GM21737 (cell line): ENCODE measurements around the gene RASA4B.
"Not testable (repeated sequence)": the region's sequence is repeated elsewhere in the genome, so short reads cannot be mapped to it uniquely, and the experiment has no call there.

ENCODE experiments used
- ATAC-seq: cut with Tn5 transposase; IDR thresholded peaks from one replicate; pipeline ENCODE4 v1.9.1; 2021; ENCODE audit warnings: mild to moderate bottlenecking, moderate library complexity; ENCODE audit not compliant: unreplicated experiment

Gene RASA4B

DNA sequence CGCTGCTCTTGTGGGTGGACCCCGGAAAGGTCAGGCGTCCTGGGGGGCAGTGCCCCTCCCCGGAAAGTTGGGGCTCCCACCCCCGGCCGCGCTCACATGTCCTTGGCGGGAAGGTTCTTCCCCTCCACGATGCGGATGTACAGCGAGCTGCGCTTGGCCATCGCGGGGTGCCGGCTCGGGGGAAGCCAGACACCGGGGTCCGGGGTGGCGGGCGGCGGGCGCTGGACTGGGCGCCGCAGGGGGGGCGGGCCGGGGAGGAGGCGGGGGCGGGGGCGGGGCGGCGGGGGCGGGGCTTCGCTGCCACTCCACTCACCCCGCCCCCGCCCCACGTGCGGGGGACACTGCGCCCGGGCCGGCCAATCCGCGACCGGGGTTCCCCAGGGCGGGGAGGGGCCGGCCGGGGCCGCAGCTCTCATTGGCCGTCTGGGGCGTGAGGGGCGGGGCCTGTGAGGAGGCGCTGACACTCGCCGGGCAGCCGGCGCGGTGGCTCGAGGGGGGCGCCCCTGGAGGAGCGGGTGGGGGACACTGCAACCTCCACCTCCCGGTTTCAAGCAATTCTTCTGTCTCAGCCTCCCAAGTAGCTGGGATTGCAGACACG lies at the start of gene RASA4B:
Gene RASA4B, minus strand, starts transcription at position 228 of the 598 bp plus-strand sequence. Its CDS starts 67 bp downstream, at position 161.
- peak; percentile 77 for ATAC-seq

- ATAC-seq = not testable (repeated sequence)
Measured at GRCh38 chr7:102550808-102551422, 33.3 kb upstream of the RASA4B start, which contains the start of gene SPDYE2. Gene SPDYE2, plus strand, starts transcription at chr7:102551226. Its CDS starts 2,030 bp downstream, at chr7:102553256.

DNA sequence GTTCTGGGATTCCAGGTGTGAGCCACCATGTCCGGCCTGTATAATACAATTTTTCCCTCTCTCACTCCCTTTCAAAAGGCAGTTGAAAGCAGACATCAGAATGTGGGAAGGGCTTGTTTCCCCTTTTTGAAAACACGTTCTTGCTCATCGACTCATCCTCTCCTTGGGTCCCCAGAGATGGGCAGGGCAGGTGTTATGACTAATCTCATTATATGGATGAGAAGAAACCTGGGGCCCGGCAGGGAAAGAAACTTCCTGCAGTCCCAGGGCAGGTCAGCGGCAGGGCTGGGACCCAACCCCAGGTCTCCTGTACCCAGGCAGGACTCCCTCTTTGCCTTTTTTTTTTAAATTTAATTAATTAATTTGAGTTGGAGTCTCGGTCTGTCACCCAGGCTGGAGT lies 28.8 kb upstream of the RASA4B start:
- ATAC-seq = peak; percentile 72

GRCh38 chr7:102545288-102545687 lies 27.7 kb upstream of the RASA4B start:
- ATAC-seq = not testable (repeated sequence)

- ATAC-seq = not testable (repeated sequence)
Measured at GRCh38 chr7:102544372-102544771, 26.8 kb upstream of the RASA4B start.

DNA sequence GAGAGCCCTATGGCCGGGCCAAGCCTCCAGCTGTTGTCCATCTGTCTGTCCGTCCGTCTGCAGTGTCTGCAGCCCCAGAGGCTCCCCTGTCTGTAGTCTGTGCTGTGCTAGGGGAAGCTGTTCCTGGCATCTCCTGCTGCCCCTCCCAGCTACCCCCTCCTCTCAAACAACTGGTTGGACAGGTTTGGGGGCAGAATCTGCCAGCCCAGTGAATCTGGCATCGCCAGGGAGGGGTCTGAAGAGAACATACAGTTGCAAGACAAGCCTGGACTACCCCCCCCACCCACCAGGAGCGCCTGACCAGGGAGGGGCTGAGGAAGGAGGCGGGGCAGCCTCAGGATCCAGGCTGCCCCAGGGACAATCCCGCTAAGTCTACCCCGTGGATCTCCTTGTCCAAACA lies 26.0 kb upstream of the RASA4B start, which contains the start of gene UPK3BL2:
Gene UPK3BL2, minus strand, starts transcription at position 101 of the 400 bp plus-strand sequence. Its CDS starts 60 bp downstream, at position 41.
- ATAC-seq = not testable (repeated sequence)

GRCh38 chr7:102542771-102543170 lies 25.2 kb upstream of the RASA4B start:
- ATAC-seq = not testable (repeated sequence)

DNA sequence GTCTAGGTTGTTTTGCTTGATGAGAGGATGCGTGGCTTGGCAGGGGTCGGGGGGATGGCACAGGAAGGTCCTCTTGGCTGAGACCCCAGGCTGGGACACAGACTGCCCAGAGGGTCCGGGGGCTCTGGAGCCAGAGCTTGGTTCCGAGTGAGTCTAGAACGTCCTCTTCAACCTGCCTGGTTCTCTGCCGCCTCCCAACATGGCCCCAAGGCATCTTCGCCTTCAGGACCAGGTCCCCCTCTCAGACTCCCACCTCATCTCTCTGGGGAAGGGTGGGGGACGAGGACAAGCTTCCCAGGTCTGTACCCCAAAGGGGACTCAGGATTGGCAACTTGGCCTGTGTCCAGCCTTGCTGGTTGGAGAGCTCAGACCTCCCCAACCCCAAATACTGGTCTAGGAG lies 24.5 kb upstream of the RASA4B start:
- ATAC-seq = not testable (repeated sequence)

GRCh38 chr7:102540604-102541003 lies 23.0 kb upstream of the RASA4B start:
- not testable (repeated sequence) for ATAC-seq

DNA sequence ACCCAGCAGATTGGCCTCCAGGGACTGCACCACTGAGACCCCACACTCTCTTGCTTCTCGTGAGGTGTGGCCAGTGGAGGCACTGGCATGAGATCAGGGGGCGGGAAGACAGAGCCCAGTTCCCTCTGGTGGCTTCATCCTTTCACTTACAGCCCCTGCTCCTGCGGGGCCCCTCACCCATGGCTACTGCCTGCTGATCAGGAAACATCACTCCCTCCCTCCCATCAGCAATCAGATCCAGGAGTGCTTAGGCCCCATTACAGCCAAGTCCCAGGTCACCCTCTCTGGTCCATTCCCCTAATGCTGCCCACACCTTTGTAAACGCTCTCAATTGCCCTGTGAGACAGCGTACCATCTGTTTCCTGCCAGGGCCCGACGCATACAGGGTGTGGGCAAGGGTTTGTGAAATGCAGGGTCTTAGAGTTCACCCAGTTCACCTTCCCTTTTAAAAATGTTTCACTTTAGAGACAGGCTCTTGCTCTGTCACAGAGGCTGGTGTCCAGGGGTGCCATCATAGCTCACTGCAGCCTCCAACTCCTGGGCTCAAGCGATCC lies 17.6 kb upstream of the RASA4B start:
- ATAC-seq = not testable (repeated sequence)

GRCh38 chr7:102532127-102532526 lies 14.6 kb upstream of the RASA4B start:
- ATAC-seq = not testable (repeated sequence)

DNA sequence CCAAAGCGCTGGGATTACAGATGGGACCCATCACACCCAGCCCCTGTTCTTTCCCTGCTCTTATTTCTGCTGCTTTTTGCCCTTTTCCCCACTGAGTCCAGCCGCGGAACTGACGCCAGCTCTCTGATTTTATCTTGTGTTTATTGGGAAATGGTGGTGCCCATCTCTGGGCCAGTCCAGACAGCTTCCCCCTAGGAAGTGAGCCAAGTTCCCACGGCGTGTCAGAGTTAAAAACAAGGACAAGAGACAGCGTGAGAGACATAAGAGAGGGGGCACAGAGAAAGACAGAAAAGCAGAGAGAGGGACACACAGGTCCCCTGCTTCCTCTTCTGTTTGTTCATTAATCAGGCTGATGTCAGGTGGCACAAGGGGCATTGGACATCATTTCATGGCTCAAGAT lies 14.0 kb upstream of the RASA4B start:
- ATAC-seq = not testable (repeated sequence)

DNA sequence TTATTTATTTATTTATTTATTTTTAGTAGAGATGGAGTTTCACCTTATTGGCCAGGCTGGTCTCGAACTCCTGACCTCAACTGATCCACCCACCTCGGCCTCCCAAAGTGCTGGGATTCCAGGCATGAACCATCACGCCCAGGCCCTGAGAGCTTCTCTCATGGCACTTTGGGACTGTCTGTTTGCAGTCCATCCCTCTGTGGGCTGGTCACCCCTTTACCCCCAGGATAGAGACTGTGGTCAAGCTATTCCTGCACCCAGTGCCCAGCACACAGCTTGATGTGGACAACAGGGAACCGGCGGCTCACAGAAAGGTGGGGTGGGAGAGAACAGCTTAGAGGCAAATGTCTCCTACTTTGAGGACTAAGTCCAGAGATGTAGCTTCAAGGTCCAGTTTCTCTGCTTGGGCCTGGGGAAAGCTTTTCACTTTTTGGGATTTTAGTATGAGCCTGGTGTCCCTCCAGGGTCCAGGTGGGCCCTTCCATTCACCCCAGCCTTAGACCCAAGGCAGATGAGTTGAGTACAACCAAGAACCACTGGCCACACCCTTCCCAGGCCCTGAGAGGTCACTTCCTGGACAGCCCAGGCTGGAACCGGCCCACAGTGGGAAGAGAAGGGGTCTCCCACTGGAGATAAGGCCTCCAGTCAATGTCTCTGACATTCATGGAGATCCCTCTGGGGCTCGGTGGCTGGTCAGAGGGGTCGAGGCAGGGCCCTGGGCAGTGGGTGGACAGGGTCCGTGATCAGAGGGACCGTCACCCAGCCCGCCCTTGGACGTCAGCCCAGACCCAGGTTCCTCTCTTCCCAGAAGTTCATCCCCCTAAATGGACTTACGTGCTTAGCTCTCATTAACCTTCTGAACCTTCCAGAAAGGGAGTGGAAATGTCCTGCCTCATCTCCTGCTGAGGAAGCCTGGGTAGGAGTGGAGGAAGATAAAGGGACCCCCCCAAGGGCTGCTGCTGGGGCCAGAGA lies 10.5 kb upstream of the RASA4B start:
- not testable (repeated sequence) for ATAC-seq

DNA sequence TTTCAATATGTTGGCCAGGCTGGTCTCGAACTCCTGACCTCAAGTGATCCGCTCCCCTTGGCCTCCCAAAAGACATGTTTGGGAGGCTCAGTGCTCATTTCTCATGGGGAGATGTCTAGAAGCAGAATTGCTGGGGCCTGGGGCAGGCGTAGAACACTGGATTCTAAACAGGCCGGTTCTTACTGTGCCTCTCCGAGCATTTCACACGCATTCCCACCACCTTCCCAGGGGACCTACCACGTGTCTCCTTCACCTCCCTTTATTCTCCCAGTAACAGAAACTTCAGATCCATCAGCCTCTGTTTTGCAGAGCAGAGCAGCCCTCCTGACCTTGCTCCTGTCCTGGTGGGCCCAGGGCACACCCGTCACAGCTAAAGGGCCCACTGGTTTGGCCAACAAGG lies 9.6 kb upstream of the RASA4B start:
- ATAC-seq = not testable (repeated sequence)

DNA sequence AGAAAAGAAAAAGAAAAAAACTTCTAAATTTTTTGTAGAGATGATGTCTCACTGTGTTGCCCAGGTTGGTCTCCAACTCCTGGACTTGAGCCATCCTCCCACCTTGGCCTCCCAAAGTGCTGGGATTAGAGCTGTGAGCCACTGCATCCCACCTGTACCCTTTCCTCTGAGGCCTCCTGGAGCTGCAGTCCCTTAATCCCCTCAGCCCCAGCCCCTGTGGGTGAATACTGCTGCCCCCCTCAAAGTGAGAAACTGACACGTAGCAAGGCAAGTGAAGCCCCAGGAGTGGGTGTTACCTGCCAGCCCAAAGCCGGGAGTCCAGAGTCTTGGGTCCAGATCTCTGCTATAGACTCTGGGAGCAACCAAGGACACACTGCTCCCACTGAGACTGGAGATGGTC lies 7.2 kb upstream of the RASA4B start:
- ATAC-seq = not testable (repeated sequence)

- ATAC-seq = not testable (repeated sequence)
Measured at GRCh38 chr7:102520797-102521196, 3.2 kb upstream of the RASA4B start.

GRCh38 chr7:102516951-102517350 lies 626 bp downstream of the RASA4B start:
- not testable (repeated sequence) for ATAC-seq

DNA sequence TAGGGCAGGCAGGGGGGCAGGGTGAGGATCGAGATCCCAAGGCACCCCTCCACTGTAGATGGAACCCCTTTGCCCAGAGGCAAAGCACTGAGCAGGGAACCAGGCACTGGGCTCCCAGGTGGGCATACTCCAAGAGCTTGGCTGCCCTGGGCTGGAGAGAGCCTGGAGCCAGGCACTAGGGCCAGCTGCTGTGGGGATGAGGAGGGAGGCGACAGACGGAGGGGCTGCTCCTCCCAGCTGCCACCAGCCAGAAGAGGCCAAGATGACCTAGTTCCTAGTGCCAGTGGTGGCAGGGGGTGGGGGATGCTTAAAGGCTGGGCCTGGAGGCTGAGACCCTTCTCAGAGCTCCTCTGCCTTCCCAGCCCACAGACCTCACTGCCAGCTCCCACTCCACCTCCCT lies 1.7 kb downstream of the RASA4B start:
- ATAC-seq = not testable (repeated sequence)

GRCh38 chr7:102514881-102515721 lies 2.5 kb downstream of the RASA4B start:
- ATAC-seq = peak; percentile 50
